ENCODE measurements around the gene HSH2D. TPM values are rescaled to one million over a fixed set of nuclear protein-coding genes. Genes with fewer than 3 reads are reported as not detected.
"Not testable (repeated sequence)": the region's sequence is repeated elsewhere in the genome, so short reads cannot be mapped to it uniquely, and the experiment has no call there.

The HSH2D gene
- total RNA-seq, 3 donors from 2014 or later = 8.6 to 23.0 (median 21.5) TPM

DNA sequence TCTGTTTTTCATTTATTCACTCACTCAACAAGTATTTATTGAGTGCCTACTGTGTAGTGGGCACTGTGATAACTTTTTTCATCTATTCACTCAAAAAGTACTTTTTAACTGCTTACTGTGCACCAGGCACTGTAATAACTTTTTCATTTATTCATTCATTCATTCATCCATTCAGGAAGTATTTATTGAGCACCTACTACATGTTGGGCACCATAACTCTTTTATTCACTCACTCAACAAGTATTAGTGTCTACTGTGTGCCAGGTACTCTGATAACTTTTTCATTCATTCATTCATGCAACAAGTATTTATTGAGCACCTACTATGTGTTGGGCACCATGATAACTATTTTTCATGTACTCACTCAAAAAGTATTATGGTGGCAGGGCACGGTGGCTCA lies 22.9 kb downstream of the HSH2D start:
- intact Hi-C loops (cut with DNase I, micrococcal nuclease) = no loop called here
- DNase-seq (no peak), ATAC-seq (no peak)
- Histone ChIP-seq H3K4me3 (no peak overlapping the region), H3K4me1 (ENCODE audit: low read depth) (peaks cover 5% of the 10 kb centered on the region), H3K36me3 (ENCODE audit: low read depth) (no peaks in the 10 kb centered on the region), H3K9me3 (no peaks in the 10 kb centered on the region)
- TF ChIP-seq, protein P1, sequence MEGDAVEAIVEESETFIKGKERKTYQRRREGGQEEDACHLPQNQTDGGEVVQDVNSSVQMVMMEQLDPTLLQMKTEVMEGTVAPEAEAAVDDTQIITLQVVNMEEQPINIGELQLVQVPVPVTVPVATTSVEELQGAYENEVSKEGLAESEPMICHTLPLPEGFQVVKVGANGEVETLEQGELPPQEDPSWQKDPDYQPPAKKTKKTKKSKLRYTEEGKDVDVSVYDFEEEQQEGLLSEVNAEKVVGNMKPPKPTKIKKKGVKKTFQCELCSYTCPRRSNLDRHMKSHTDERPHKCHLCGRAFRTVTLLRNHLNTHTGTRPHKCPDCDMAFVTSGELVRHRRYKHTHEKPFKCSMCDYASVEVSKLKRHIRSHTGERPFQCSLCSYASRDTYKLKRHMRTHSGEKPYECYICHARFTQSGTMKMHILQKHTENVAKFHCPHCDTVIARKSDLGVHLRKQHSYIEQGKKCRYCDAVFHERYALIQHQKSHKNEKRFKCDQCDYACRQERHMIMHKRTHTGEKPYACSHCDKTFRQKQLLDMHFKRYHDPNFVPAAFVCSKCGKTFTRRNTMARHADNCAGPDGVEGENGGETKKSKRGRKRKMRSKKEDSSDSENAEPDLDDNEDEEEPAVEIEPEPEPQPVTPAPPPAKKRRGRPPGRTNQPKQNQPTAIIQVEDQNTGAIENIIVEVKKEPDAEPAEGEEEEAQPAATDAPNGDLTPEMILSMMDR (IDR thresholded peaks at IDR 0.05) = no peak

- ATAC-seq = no peak
Measured at GRCh38 chr19:16167055-16167454, 23.6 kb downstream of the HSH2D start.

DNA sequence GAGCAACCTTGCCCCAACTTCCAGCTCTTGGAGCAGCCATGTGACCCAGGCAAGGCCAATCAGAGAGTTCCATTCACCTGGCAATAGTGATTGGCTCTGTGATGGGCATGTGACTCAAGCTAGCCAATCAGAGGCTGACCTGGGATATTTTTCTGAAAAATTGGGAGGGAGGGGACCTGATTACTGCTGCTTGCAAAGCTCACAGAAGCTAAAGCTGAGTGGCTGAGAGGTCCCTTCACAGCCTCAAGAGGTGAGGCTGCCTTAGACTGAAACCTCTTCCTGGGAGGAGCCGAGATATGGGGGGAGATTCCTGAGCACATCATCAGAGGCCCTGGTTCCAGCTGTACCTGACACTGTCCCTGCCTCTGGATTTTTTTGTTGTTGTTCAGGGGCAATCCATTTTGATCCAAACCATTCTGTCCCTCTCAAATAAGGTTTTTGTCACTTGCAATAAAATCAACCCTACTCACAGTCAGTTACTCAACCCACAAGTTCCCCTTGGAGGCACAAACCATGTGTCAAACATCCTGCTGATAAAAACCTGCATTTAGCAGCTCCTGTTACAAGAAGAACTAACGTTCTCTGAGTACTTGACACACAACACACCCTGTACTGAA lies 25.1 kb downstream of the HSH2D start:
- ATAC-seq (no peak), DNase-seq (no peak)
- Histone ChIP-seq H3K9me3 (no peaks in the 10 kb centered on the region), H3K4me3 (no peak overlapping the region), H3K36me3 (ENCODE audit: low read depth) (no peaks in the 10 kb centered on the region), H3K4me1 (ENCODE audit: low read depth) (peaks cover 5% of the 10 kb centered on the region)
- intact Hi-C loops (cut with DNase I, micrococcal nuclease) = no loop called here
- TF ChIP-seq, protein P1 (IDR thresholded peaks at IDR 0.05) = no peak

More at GRCh38 chr19:16167055-16167454, 23.6 kb downstream of the HSH2D start:
- intact Hi-C loops (cut with DNase I, micrococcal nuclease) = no loop called here
- DNase-seq = no peak
- TF ChIP-seq, protein P1 (IDR thresholded peaks at IDR 0.05) = no peak
- H3K36me3 ChIP-seq (ENCODE audit: low read depth) = no peaks in the 10 kb centered on the region
- H3K4me3 ChIP-seq = no peak overlapping the region
- H3K4me1 ChIP-seq (ENCODE audit: low read depth) = peaks cover 5% of the 10 kb centered on the region
- H3K9me3 ChIP-seq = no peaks in the 10 kb centered on the region

DNA sequence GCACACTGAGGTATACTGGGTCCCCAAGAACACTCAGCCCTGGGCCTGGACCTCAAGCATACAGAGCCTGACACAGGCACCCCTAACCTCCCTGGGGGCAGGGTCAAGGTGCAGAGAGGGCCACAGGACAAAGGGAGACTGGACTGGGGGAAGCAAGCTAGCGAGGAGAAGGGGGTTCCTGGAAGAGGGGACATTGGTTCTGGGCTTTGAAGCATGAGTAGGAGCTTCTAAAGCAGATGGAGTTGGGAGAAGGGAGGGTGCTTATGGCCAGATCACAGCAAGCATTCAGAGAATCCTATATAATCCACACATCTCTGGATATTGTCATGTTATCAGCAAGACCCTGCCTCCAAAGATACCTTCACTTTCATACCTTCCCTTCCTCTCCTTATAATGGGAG lies 26.6 kb downstream of the HSH2D start:
- Histone ChIP-seq H3K4me3 (no peak overlapping the region), H3K9me3 (no peaks in the 10 kb centered on the region), H3K4me1 (ENCODE audit: low read depth) (no peaks in the 10 kb centered on the region), H3K36me3 (ENCODE audit: low read depth) (no peaks in the 10 kb centered on the region)
- TF ChIP-seq, protein P1 (IDR thresholded peaks at IDR 0.05) = no peak
- ATAC-seq = no peak
- intact Hi-C loops (cut with DNase I, micrococcal nuclease) = no loop called here
- DNase-seq = no peak

DNA sequence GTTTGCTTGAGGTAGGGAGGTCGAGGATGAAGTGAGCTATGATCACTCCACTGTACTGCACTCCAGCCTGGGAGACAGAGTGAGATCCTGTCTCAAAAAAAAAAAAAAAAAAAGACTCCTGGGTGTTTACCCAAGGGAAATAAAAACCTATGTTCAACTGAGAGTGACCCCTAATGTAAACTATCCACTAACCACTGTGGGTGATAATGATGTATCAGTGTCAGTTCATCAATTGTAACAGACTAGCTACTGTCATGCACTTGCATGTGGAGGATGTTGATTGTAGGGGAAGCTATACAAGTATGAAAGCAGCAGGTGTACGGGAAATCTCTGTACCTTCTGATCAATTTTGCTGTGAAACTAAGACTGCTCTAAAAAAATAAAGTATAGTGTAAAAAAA lies 32.5 kb downstream of the HSH2D start:
- H3K9me3 ChIP-seq = peaks cover 2% of the 10 kb centered on the region
- TF ChIP-seq, protein P1 (IDR thresholded peaks at IDR 0.05) = no peak
- no peaks in the 10 kb centered on the region for H3K36me3 ChIP-seq (ENCODE audit: low read depth)
- no peak for DNase-seq
- H3K4me1 ChIP-seq (ENCODE audit: low read depth) = no peaks in the 10 kb centered on the region
- no peak for ATAC-seq
- no peak overlapping the region for H3K4me3 ChIP-seq
- intact Hi-C loops (cut with DNase I, micrococcal nuclease) = no loop called here

DNA sequence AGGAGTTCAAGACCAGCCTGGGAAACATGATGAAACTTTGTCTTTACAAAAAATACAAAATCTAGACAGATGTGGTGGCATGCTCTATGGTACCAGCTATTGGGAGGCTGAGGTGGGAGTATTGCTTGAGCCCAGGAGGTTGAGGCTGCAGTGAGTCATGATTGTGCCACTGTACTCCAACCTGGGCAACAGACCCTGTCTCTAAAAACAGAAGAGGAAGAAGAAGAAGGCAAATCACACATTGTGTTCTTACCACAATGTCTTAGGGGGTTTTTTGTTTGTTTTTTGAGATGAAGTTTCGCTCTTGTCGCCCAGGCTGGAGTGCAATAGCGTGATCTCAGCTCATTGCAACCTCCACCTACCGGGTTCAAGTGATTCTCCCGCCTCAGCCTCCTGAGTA lies 35.4 kb downstream of the HSH2D start:
- H3K9me3 ChIP-seq; H3K4me1 ChIP-seq (ENCODE audit: low read depth); H3K36me3 ChIP-seq (ENCODE audit: low read depth); DNase-seq; intact Hi-C loops (cut with DNase I, micrococcal nuclease); ATAC-seq; H3K4me3 ChIP-seq: not testable (repeated sequence)

Measured in mucosa of descending colon (tissue), 3 donors.